ENCODE data around the gene PRODH2.

GRCh38 chr19:35860818-35861639, 48.4 kb upstream of the PRODH2 start:
- TF ChIP-seq CTCF (IDR thresholded peaks at IDR 0.05) (no peak), JUN (IDR thresholded peaks at IDR 0.05) (no peak), CEBPB (IDR thresholded peaks at IDR 0.05) (no peak), KDM1A (IDR thresholded peaks at IDR 0.05; ENCODE audit: low read depth) (no peak), BHLHE40 (IDR thresholded peaks at IDR 0.05; ENCODE audit: low read depth, low read length) (no peak), RNF2 (IDR thresholded peaks at IDR 0.05; ENCODE audit: borderline replicate concordance, low read depth) (no peak), CHD2 (IDR thresholded peaks at IDR 0.05; ENCODE audit: low read length, partially characterized antibody) (no peak), EP300 (IDR thresholded peaks at IDR 0.05) (no peak), POLR2A (IDR thresholded peaks at IDR 0.05; ENCODE audit: low read length) (no peak), RFX5 (IDR thresholded peaks at IDR 0.05) (no peak), HDAC2 (IDR thresholded peaks at IDR 0.05) (no peak)

All from A549 (cell line).